ENCODE data around the gene RND2. TPM values are rescaled to one million over a fixed set of nuclear protein-coding genes. Genes with fewer than 3 reads are reported as not detected.

Gene RND2
- total and polyA plus RNA-seq, 9 of the 15 experiments (the other 6 are each of a cell fraction or from before 2014, with no cell fraction given) = 0.15 to 1.9 (median 0.98) TPM

GRCh38 chr17:42997984-42998938 is 26.8 kb upstream of the RND2 start, which contains the start of gene RPL27 (continued):
- TF ChIP-seq PRDM10 (IDR thresholded peaks at IDR 0.05; ENCODE audit: partially characterized antibody) = peak; percentile 75
- no peak for TF ChIP-seq NELFE (IDR thresholded peaks at IDR 0.05; ENCODE audit: insufficient read depth, insufficient read length)
- TF ChIP-seq CHCHD3 (CRISPR knock-in tag; IDR thresholded peaks at IDR 0.05) = no peak
- TF ChIP-seq ILK (tag; IDR thresholded peaks at IDR 0.05; ENCODE audit: borderline replicate concordance, low read depth) = no peak
- peak; percentile 59; the same call in 1 of the 2 replicates for TF ChIP-seq ZNF584 (CRISPR knock-in tag; IDR thresholded peaks at IDR 0.05; ENCODE audit: low read depth)
- no peak for TF ChIP-seq ARHGAP35 (IDR thresholded peaks at IDR 0.05; ENCODE audit: partially characterized antibody)
- TF ChIP-seq, protein P1, sequence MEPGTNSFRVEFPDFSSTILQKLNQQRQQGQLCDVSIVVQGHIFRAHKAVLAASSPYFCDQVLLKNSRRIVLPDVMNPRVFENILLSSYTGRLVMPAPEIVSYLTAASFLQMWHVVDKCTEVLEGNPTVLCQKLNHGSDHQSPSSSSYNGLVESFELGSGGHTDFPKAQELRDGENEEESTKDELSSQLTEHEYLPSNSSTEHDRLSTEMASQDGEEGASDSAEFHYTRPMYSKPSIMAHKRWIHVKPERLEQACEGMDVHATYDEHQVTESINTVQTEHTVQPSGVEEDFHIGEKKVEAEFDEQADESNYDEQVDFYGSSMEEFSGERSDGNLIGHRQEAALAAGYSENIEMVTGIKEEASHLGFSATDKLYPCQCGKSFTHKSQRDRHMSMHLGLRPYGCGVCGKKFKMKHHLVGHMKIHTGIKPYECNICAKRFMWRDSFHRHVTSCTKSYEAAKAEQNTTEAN (CRISPR knock-in tag; IDR thresholded peaks at IDR 0.05) = no peak
- TF ChIP-seq ZNF143 (CRISPR knock-in tag; IDR thresholded peaks at IDR 0.05) = no peak; the same call in 1 of the 2 replicates
- peak; percentile 47 to 97; a peak in 3 of 4 replicates for TF ChIP-seq MAZ (CRISPR knock-in tag; conservative IDR thresholded peaks at IDR 0.05 in 1 of 2, IDR thresholded peaks at IDR 0.05 in 1 of 2)
- TF ChIP-seq ZNF445 (CRISPR knock-in tag; IDR thresholded peaks at IDR 0.05; ENCODE audit: low read depth) = no peak
- no peak for TF ChIP-seq PRMT5 (CRISPR knock-in tag; IDR thresholded peaks at IDR 0.05)
- no peak for TF ChIP-seq NR3C1 (CRISPR knock-in tag; IDR thresholded peaks at IDR 0.05)
- no peak for TF ChIP-seq ZNF197 (CRISPR knock-in tag; IDR thresholded peaks at IDR 0.05; ENCODE audit: low read depth)
- no peak for TF ChIP-seq ZNF436 (CRISPR knock-in tag; IDR thresholded peaks at IDR 0.05)
- TF ChIP-seq ZBTB8A (IDR thresholded peaks at IDR 0.05; ENCODE audit: partially characterized antibody) = no peak
- peak; percentile 63; the same call in 1 of the 2 replicates for TF ChIP-seq NFRKB (IDR thresholded peaks at IDR 0.05; ENCODE audit: low read depth)
- no peak for TF ChIP-seq JUNB (CRISPR knock-in tag; conservative IDR thresholded peaks at IDR 0.05)
- TF ChIP-seq CBFB (CRISPR knock-in tag; IDR thresholded peaks at IDR 0.05) = no peak
- TF ChIP-seq MTA1 (IDR thresholded peaks at IDR 0.05; ENCODE audit: borderline replicate concordance) = peak; percentile 52; the same call in 1 of the 2 replicates
- TF ChIP-seq ZNF41 (CRISPR knock-in tag; conservative IDR thresholded peaks at IDR 0.05) = no peak
- no peak for TF ChIP-seq DLX4 (CRISPR knock-in tag; IDR thresholded peaks at IDR 0.05)
- TF ChIP-seq SREBF2 (CRISPR knock-in tag; IDR thresholded peaks at IDR 0.05) = no peak
- TF ChIP-seq TAL1 (IDR thresholded peaks at IDR 0.05) = no peak
- TF ChIP-seq DIDO1 (tag; IDR thresholded peaks at IDR 0.05; ENCODE audit: low read depth) = no peak; the same call in 1 of the 2 replicates

All from K562 (cell line).